HG02870 (cell line): Measurements from ENCODE around the gene TPSB2.

Source experiments
- ATAC-seq: cut with Tn5 transposase; IDR thresholded peaks from one replicate; pipeline ENCODE4 v1.9.1; 2021; ENCODE audit warnings: mild to moderate bottlenecking, moderate library complexity; ENCODE audit not compliant: unreplicated experiment

The TPSB2 gene

GRCh38 chr16:1221628-1222552 lies 8.1 kb downstream of the TPSB2 start:
- ATAC-seq = no peak

- ATAC-seq = no peak
Measured at GRCh38 chr16:1220841-1221627, 8.9 kb downstream of the TPSB2 start.

DNA sequence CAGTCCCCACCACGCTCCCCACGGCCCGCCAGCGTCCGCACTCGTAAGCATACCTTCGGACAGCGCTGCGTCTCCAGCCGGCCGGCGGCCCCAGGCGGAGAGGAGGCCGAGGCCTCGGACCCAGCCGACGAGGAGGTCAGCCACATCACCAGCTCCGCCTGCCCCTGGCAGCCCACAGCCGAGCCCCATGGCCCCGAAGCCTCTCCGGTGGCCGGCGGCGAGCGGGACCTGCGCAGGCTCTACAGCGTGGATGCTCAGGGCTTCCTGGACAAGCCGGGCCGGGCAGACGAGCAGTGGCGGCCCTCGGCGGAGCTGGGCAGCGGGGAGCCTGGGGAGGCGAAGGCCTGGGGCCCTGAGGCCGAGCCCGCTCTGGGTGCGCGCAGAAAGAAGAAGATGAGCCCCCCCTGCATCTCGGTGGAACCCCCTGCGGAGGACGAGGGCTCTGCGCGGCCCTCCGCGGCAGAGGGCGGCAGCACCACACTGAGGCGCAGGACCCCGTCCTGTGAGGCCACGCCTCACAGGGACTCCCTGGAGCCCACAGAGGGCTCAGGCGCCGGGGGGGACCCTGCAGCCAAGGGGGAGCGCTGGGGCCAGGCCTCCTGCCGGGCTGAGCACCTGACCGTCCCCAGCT lies 9.8 kb downstream of the TPSB2 start:
- ATAC-seq = no peak

- ATAC-seq = no peak
Measured at GRCh38 chr16:1218930-1219611, 10.9 kb downstream of the TPSB2 start.

DNA sequence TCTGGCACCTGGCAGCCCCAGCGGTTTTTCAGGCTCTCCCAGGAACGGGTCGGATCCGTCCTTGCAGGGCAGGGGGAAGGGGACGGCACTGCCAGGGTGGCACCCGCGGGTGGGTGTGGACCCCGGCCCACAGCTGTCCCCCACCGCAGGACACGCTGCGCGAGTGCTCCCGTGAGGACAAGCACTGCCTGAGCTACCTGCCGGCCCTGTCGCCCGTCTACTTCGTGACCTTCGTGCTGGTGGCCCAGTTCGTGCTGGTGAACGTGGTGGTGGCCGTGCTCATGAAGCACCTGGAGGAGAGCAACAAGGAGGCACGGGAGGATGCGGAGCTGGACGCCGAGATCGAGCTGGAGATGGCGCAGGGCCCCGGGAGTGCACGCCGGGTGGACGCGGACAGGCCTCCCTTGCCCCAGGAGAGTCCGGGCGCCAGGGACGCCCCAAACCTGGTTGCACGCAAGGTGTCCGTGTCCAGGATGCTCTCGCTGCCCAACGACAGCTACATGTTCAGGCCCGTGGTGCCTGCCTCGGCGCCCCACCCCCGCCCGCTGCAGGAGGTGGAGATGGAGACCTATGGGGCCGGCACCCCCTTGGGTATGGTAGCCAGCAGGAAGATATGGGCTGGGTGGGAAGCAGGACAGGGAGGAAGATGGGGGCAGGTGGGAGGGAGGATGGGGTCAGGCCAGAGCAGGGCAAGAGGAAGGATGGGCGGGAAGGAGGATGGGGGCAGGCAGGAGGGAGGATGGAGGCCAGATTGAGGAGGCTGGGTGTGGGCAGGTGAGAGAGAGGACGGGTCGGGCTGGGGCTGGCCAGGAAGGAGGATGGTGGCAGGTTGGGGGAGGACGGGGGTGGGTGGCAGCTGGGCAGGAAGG lies 11.7 kb downstream of the TPSB2 start:
- no peak for ATAC-seq

DNA sequence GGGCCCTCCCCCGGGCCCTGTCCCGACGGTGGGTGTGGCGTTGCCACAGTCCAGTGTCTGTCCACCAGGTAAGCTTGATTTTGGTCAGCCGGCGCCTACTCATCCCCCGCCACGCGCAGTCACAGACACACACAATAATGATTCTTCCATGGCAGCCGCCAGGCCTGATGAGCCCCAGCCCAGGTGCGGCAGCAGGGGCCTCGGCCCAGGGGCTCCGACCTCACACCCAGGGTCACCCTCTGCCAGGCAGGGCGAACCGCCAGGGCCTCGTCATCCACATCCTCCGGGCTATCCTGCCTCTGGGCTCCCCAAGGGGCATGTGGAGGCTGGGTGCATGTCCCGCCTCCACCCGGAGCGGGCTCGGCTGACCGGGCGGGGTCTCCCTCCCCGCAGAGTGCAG lies 12.5 kb downstream of the TPSB2 start:
- ATAC-seq = no peak

DNA sequence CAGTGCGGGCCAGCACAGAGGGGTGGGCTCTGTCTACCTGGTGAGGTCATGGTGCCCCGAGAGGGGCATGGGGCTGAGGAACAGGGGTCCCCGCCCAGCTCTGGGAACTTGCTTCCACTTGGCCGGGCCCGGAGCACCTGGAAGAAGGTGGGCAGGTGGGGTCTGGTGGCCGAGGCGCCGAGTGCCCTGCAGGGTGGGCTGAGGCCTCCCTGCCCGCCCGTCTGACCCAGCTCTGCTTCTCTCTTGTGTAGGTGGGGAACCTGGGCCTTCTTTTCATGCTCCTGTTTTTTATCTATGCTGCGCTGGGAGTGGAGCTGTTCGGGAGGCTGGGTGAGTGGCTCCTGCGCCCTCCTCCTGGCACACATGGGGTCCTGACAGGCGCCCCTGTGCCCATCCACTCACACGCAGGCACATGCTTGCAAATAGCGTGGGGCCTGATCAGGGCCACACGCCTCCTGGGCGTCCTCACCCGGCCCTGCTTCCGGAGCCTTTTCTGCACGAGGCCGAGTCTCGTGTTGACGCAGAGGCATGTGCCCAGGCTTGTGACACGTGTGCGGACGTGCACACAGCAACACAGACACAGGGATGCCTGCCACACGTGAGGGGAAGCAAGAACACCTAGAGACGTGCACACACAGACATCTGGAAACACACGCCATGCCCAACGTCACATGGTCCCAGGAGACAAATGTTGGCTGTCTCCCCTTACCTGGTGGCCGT lies 13.1 kb downstream of the TPSB2 start:
- ATAC-seq = no peak

DNA sequence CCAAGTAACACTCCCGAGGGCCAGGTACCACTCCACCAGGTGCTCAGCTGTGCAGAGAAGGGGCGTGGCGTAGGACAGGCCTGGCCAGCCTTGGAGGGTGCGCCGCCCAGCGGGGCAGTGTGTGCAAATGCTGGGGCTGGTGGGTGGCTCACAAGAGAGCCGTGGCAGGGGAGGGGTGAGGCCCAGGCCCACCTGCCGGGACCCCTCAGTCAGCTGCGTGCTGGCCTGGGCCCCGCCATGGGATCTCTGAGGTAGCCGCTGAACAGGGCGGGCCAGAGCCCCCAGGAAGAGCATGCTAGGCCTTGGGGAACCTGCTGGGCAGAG lies 13.7 kb downstream of the TPSB2 start:
- ATAC-seq = no peak

GRCh38 chr16:1215574-1216295 lies 14.2 kb downstream of the TPSB2 start:
- no peak for ATAC-seq

- ATAC-seq = no peak
Measured at GRCh38 chr16:1214719-1215118, 15.3 kb downstream of the TPSB2 start.

- no peak for ATAC-seq
Measured at GRCh38 chr16:1213796-1214372, 16.1 kb downstream of the TPSB2 start.

DNA sequence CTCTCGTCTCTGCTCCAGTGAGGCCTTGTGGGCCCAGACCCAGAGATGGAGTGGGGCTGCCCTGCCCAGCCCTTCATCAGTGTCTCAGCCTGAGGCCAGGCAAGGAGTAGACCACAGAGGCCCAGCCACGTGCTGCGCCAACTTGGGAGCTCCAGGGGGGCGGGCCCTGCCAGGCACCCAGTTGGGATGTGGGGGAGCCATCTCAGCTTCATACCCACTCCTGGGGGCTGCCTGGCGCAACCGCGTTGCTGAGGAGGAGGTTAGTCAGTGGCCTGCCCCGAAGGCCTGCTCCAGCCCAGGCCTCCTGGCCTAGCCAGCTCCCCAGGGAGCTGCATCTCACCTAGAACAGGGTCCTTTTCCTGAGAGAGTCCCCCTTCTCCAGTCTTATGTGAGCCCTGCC lies 16.8 kb downstream of the TPSB2 start:
- ATAC-seq = no peak

DNA sequence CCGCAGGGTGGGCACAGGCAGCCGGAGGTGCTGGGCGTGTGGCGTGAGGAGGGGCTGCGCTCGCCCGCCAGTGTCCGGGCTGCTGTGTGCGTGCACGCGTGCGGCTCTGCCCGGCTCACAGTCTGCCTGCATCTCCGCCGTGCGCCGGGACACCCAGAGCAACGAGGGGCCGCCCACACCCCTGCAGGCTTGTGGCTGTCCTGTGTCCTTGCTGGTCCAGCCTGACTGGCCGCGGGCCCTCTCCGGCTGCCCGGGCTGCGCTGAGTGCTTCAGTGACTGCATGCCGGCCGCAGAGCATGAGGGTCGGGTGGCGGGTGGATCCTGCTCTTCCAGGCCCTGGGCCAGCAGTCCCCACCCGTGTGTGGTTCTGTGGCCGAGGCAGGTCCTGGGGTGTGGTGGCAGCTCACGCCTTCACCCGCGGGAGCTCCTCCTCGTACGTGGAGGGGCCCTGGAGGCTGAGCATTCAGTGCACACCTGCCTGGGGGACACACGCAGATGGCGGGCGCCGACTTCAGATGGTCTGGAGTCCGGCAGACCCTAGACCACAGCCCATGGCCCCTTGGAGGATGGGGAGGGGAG lies 17.3 kb downstream of the TPSB2 start:
- no peak for ATAC-seq

GRCh38 chr16:1211451-1212268 lies 18.3 kb downstream of the TPSB2 start:
- no peak for ATAC-seq

DNA sequence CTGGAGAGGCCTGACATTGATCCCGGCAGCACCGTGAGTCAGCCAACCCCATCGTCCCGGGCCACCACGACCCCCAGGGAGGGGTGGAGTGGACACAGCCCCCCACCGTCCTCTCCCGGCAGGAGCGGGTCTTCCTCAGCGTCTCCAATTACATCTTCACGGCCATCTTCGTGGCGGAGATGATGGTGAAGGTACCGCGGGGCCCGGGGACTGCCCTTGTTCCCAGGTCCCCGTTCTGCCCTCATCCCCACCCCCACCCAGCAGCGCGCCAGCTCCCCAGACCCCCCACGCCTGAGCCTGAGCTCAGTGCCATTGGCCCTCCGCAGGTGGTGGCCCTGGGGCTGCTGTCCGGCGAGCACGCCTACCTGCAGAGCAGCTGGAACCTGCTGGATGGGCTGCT lies 19.5 kb downstream of the TPSB2 start:
- no peak for ATAC-seq

- no peak for ATAC-seq
Measured at GRCh38 chr16:1209081-1209480, 20.9 kb downstream of the TPSB2 start.

DNA sequence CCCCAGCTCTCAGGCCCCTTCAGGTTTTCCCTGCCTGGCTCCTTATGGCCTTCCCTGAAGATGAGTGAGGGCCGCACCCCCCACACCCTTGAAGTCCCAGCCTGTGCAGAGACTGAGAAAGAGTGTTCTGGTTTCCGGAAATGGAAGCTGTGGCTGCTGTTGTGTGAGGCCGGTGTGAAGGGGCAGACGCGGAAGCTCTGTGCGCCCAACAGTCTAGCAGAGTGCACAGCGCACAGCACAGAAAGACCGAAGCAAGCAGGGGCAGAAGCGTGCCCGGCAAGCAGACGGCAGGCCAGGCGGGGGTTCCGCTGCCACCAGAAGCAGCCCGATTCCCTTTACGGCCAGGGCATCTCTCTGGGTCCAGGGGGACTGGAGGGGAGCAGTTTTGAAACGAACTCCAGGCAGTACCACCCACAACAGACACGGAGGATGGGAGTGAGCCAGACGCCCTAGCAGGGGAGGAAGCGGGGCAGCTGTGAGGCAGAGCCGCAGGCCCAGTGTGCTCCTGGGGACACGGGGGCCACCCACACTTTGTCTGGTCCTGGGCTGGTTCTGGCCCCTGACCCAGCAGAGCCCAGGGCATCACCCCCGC lies 21.6 kb downstream of the TPSB2 start:
- no peak for ATAC-seq
